Stomach (tissue), 9 donors: ENCODE measurements around the gene SPATA2. TPM values are rescaled to one million over a fixed set of nuclear protein-coding genes. Genes with fewer than 3 reads are reported as not detected.
A peak's percentile ranks its signal among the peaks of the same experiment; 100 is the strongest.

Source experiments
- DNase-seq, 2 donors: peaks; one replicate each; pipeline versions ENCODE4 v3.0.0 to v3.0.0-alpha.2; 2013 to 2019
- H3K27ac ChIP-seq, 5 donors: fragments of 200-600 bp in 4 of 5; sonication (generic) in 4 of 5; one replicate each; pipeline ENCODE4 v1.5.1; 2013 to 2019; ENCODE audit warnings: mild to moderate bottlenecking in 1 of 5, moderate library complexity in 1 of 5
- H3K27me3 ChIP-seq, 3 donors: fragments of 200-600 bp; sonication (generic); one replicate each; pipeline ENCODE4 v1.5.1; 2017 to 2019; ENCODE audit warnings: mixed run types in 1 of 3
- H3K36me3 ChIP-seq, 4 donors: fragments of 200-600 bp; sonication (generic); 1 replicate in 3 of 4; 2 replicates in 1 of 4; pipeline ENCODE4 v1.5.1; 2016 to 2019
- H3K4me1 ChIP-seq, 4 donors: fragments of 200-600 bp; sonication (generic); one replicate each; pipeline ENCODE4 v1.5.1; 2016 to 2019
- H3K4me3 ChIP-seq, 4 donors: fragments of 200-600 bp; sonication (generic) in 3 of 4; one replicate each; pipeline ENCODE4 v1.5.1; 2016 to 2019; ENCODE audit warnings: mild to moderate bottlenecking in 1 of 4
- H3K9me3 ChIP-seq, 4 donors: fragments of 200-600 bp; sonication (generic); one replicate each; pipeline ENCODE4 v1.5.1; 2016 to 2019
- CTCF ChIP-seq, 7 experiments: fragments of 450-650 bp in 4 of 7; fragments of 200-600 bp in 3 of 7; sonication (generic) in 3 of 7; IDR thresholded peaks; one replicate each; pipeline ENCODE4 v1.5.1; 2016 to 2019; ENCODE audit warnings: antibody characterized with exemption in 7 of 7, control low read depth in 2 of 7, mild to moderate bottlenecking in 1 of 7
- EP300 ChIP-seq: sonication (generic); formaldehyde crosslinking; IDR thresholded peaks from one replicate; pipeline ENCODE4 v1.6.1; 2017; ENCODE audit warnings: antibody characterized with exemption
- POLR2A ChIP-seq, 4 donors: fragments of 450-650 bp; IDR thresholded peaks; one replicate each; pipeline ENCODE4 v1.6.1; 2016; ENCODE audit warnings: antibody characterized with exemption in 4 of 4, control low read depth in 2 of 4, mild to moderate bottlenecking in 1 of 4, moderate library complexity in 1 of 4
- POLR2AphosphoS5 ChIP-seq, 3 donors: sonication (generic); formaldehyde crosslinking; IDR thresholded peaks; one replicate each; pipeline ENCODE4 v1.6.1; 2016; ENCODE audit warnings: antibody characterized with exemption in 3 of 3
- WGBS, 5 donors: extraction: QIAGEN DNeasy Blood & Tissue Kit in 3 of 5; methylation state at CpG; one replicate each; pipeline versions ENCODE4 v1.1.5 to v1.1.7; 2013 to 2018; 5-methylcytosine and 5-hydroxymethylcytosine counted together
- intact Hi-C: fragments of 100-400 bp; cut with DNase I; formaldehyde crosslinking; loops from one replicate; pipeline ENCODE4 v1.15.1; 2023; ENCODE audit warnings: low total_unique reads
- polyA plus RNA-seq, 3 donors: library from polyadenylated mRNA; stranded (reverse); fragments of 200-250 nt; gene quantifications; one replicate each; pipeline ENCODE4 v1.2.3, GENCODE V29; 2013
- total RNA-seq, 5 donors: library from RNA; depleted of rRNA; stranded (reverse); fragments of >200 nt; gene quantifications; one replicate each; pipeline versions ENCODE4 v1.1.0 to v1.2.3, GENCODE V29; 2014 to 2016
- donor health status: healthy with polysubstance abuse.
- donor health status: Bipolar disorder and iron deficiency.
- donor health status: healthy.

Gene SPATA2
- total and polyA plus RNA-seq, 8 donors, result 2.6 to 14.3 (median 6.4) TPM

- Histone ChIP-seq H3K27ac (peak overlapping the region in 3 of 5 donors; percentile 31 to 66 (median 36)), H3K36me3 (peaks cover 4 to 79% (median 52%) of the 10 kb centered on the region in 4 donors), H3K4me1 (peaks cover 12 to 46% (median 28%) of the 10 kb centered on the region in 4 donors), H3K9me3 (no peaks in the 10 kb centered on the region), H3K27me3 (no peaks in the 10 kb centered on the region), H3K4me3 (no peak overlapping the region)
- TF ChIP-seq EP300 (no peak), POLR2A (IDR thresholded peaks at IDR 0.05) (no peak), CTCF (IDR thresholded peaks at IDR 0.05) (no peak), POLR2AphosphoS5 (IDR thresholded peaks at IDR 0.05) (no peak)
- DNase-seq, result peak in 1 of 2 donors; percentile 50
- 34 to 55% (median 39%) methylated on average over 6 of the region's 6 CpGs for WGBS, 5 donors
- intact Hi-C loops, result no loop called here
These were observed 40.6 kb downstream of the SPATA2 start for GRCh38 chr20:49874696-49875095.

- Histone ChIP-seq H3K27ac (no peak overlapping the region), H3K36me3 (peaks cover 4 to 78% (median 59%) of the 10 kb centered on the region in 4 donors), H3K4me1 (peaks cover 8 to 44% (median 21%) of the 10 kb centered on the region in 4 donors), H3K9me3 (no peaks in the 10 kb centered on the region), H3K4me3 (no peak overlapping the region), H3K27me3 (no peaks in the 10 kb centered on the region)
- intact Hi-C loops, result no loop called here
- no peak for DNase-seq
- 88 to 100% (median 96%) methylated on average over 1 of the region's 1 CpG for WGBS, 5 donors
- TF ChIP-seq POLR2A (IDR thresholded peaks at IDR 0.05) (no peak), POLR2AphosphoS5 (IDR thresholded peaks at IDR 0.05) (no peak), EP300 (no peak), CTCF (IDR thresholded peaks at IDR 0.05) (no peak)
These were observed 43.3 kb downstream of the SPATA2 start for GRCh38 chr20:49872056-49872455.

GRCh38 chr20:49871391-49871948 is 43.9 kb downstream of the SPATA2 start:
- no peaks in the 10 kb centered on the region for H3K9me3 ChIP-seq
- H3K27me3 ChIP-seq, result no peaks in the 10 kb centered on the region
- intact Hi-C loops, result no loop called here
- 94 to 97% (median 95%) methylated on average over 6 of the region's 6 CpGs for WGBS, 5 donors
- no peak for DNase-seq
- H3K27ac ChIP-seq, result no peak overlapping the region
- no peak overlapping the region for H3K4me3 ChIP-seq
- TF ChIP-seq POLR2A (IDR thresholded peaks at IDR 0.05) (no peak), CTCF (IDR thresholded peaks at IDR 0.05) (no peak), EP300 (no peak), POLR2AphosphoS5 (IDR thresholded peaks at IDR 0.05) (no peak)
- peaks cover 4 to 72% (median 59%) of the 10 kb centered on the region in 4 donors for H3K36me3 ChIP-seq
- H3K4me1 ChIP-seq, result peaks cover 7 to 43% (median 18%) of the 10 kb centered on the region in 4 donors

GRCh38 chr20:49870261-49870660 is 45.1 kb downstream of the SPATA2 start:
- H3K27ac ChIP-seq, result no peak overlapping the region

More at GRCh38 chr20:49870261-49870660, 45.1 kb downstream of the SPATA2 start:
- 95 to 98% (median 98%) methylated on average over 5 of the region's 5 CpGs for WGBS, 5 donors
- intact Hi-C loops, result no loop called here
- peaks cover 4 to 41% (median 12%) of the 10 kb centered on the region in 4 donors for H3K4me1 ChIP-seq
- no peak for DNase-seq
- H3K4me3 ChIP-seq, result no peak overlapping the region
- H3K27me3 ChIP-seq, result no peaks in the 10 kb centered on the region
- H3K9me3 ChIP-seq, result no peaks in the 10 kb centered on the region
- TF ChIP-seq POLR2A (IDR thresholded peaks at IDR 0.05) (no peak), POLR2AphosphoS5 (IDR thresholded peaks at IDR 0.05) (no peak), CTCF (IDR thresholded peaks at IDR 0.05) (no peak), EP300 (no peak)
- peaks cover 4 to 71% (median 64%) of the 10 kb centered on the region in 4 donors for H3K36me3 ChIP-seq
